K562 (cell line): ENCODE results near the gene C12orf60. TPM values are rescaled to one million over a fixed set of nuclear protein-coding genes. Genes with fewer than 3 reads are reported as not detected.
A peak's percentile ranks its signal among the peaks of the same experiment; 100 is the strongest.

Experiments
- CBX1 ChIP-seq: sonication (generic); IDR thresholded peaks from 2 replicates; pipeline ENCODE4 v1.6.1; 2016; ENCODE audit warnings: antibody characterized with exemption, low read depth, mild to moderate bottlenecking
- EHMT2 ChIP-seq: fragments of 450-650 bp; IDR thresholded peaks from 2 replicates; pipeline ENCODE4 v1.6.1; 2018; ENCODE audit warnings: antibody characterized with exemption
- IRF2 ChIP-seq: sonication (generic); formaldehyde crosslinking; IDR thresholded peaks from 2 replicates; pipeline ENCODE4 v1.8.1; 2022; ENCODE audit warnings: mild to moderate bottlenecking, missing genetic modification reagents
- PBX2 ChIP-seq, 2 experiments: IDR thresholded peaks in 1 of 2; conservative IDR thresholded peaks in 1 of 2; 2 replicates each; pipeline ENCODE4 v1.6.1; 2016; ENCODE audit warnings: low read depth in 2 of 2, mild to moderate bottlenecking in 1 of 2, missing compliant biosample characterization in 1 of 2, missing genetic modification characterization in 1 of 2, moderate library complexity in 1 of 2
- SNIP1 ChIP-seq: fragments of 450-650 bp; IDR thresholded peaks from 2 replicates; pipeline ENCODE4 v1.7.1; 2017; ENCODE audit warnings: low read depth, mild to moderate bottlenecking
- polyA plus RNA-seq, 8 experiments: library from polyadenylated mRNA; depleted of rRNA in 4 of 8; stranded (reverse) in 5 of 8; unstranded in 3 of 8; fragments of >200 nt; fragmentation: Nextera tagmentation in 2 of 8; fragmentation: Illumina TruSeq in 1 of 8; extraction: Ambion mirVana in 2 of 8; extraction: Trizol in 1 of 8; gene quantifications; 2 replicates each; pipeline versions ENCODE4 v1.2.1 to v1.2.3, GENCODE V29; 2011 to 2014; ENCODE audit warnings: inconsistent platforms in 1 of 8, missing spikeins in 1 of 8
- total RNA-seq, 7 experiments: library from RNA; depleted of rRNA in 6 of 7; stranded (reverse); fragments of >200 nt in 6 of 7; fragmentation: Illumina TruSeq in 2 of 7; extraction: Trizol in 2 of 7; gene quantifications; 2 replicates each; pipeline versions ENCODE4 v1.2.1 to v1.2.3, GENCODE V29; 2011 to 2021; ENCODE audit warnings: low replicate concordance in 1 of 7
- TF ChIP-seq, protein P1 (sequence below), 2 experiments: fragments of 450-650 bp; formaldehyde crosslinking in 1 of 2; IDR thresholded peaks; 2 replicates each; pipeline versions ENCODE4 v1.4.0 to v1.6.1; 2014 to 2020; ENCODE audit warnings: mild to moderate bottlenecking in 2 of 2, borderline replicate concordance in 1 of 2, low read depth in 1 of 2
- TF ChIP-seq, protein P2 (sequence below), 2 experiments: IDR thresholded peaks; 2 replicates each; pipeline ENCODE4 v1.6.1; 2012; ENCODE audit warnings: improper control_type of control experiment in 2 of 2, low read depth in 2 of 2, low read length in 2 of 2, borderline replicate concordance in 1 of 2
- TF ChIP-seq, protein P3 (sequence below): sonication (generic); formaldehyde crosslinking; IDR thresholded peaks from 2 replicates; pipeline ENCODE4 v1.8.1; 2023; ENCODE audit warnings: mild to moderate bottlenecking, missing genetic modification reagents

The C12orf60 gene
- total and polyA plus RNA-seq, 9 of the 15 experiments (the other 6 are each of a cell fraction or from before 2014, with no cell fraction given): 0.41 to 4.4 (median 2.5) TPM

DNA sequence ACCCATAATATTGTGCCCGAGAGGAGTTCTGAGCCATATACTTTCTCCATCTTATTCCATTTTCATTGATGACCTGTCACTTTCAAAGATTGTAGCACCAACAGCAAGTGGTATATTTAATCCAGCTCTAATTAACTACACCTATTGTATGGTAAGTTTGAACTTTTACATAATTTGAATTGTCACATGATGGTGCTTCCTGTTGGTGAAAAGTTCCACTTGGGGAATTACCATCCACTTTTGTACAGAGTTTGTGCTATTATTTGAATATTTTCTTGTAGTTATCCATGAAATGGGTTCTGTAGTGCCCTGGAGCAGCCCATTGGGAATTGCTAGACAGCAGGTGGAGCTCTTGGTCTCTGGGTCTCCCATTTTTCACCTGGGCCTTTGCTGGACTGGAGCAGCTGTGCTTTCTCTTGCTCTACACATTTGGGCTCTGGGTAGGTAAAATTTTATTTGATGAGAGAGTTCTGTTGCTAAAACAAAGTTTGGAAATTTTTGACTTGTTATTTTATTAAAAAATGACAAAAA, 7.5 kb downstream of the C12orf60 start (continued):
- TF ChIP-seq, protein P1, sequence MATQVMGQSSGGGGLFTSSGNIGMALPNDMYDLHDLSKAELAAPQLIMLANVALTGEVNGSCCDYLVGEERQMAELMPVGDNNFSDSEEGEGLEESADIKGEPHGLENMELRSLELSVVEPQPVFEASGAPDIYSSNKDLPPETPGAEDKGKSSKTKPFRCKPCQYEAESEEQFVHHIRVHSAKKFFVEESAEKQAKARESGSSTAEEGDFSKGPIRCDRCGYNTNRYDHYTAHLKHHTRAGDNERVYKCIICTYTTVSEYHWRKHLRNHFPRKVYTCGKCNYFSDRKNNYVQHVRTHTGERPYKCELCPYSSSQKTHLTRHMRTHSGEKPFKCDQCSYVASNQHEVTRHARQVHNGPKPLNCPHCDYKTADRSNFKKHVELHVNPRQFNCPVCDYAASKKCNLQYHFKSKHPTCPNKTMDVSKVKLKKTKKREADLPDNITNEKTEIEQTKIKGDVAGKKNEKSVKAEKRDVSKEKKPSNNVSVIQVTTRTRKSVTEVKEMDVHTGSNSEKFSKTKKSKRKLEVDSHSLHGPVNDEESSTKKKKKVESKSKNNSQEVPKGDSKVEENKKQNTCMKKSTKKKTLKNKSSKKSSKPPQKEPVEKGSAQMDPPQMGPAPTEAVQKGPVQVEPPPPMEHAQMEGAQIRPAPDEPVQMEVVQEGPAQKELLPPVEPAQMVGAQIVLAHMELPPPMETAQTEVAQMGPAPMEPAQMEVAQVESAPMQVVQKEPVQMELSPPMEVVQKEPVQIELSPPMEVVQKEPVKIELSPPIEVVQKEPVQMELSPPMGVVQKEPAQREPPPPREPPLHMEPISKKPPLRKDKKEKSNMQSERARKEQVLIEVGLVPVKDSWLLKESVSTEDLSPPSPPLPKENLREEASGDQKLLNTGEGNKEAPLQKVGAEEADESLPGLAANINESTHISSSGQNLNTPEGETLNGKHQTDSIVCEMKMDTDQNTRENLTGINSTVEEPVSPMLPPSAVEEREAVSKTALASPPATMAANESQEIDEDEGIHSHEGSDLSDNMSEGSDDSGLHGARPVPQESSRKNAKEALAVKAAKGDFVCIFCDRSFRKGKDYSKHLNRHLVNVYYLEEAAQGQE (IDR thresholded peaks at IDR 0.05; ENCODE audit: borderline replicate concordance): peak; percentile 41; the same call in 1 of the 2 replicates
- TF ChIP-seq, protein P1 (CRISPR knock-in tag; IDR thresholded peaks at IDR 0.05; ENCODE audit: low read depth): no peak
- TF ChIP-seq SNIP1 (no peak), PBX2 (CRISPR knock-in tag; IDR thresholded peaks at IDR 0.05; ENCODE audit: low read depth) (no peak), PBX2 (tag; conservative IDR thresholded peaks at IDR 0.05; ENCODE audit: low read depth) (no peak), EHMT2 (no peak), IRF2 (CRISPR knock-in tag) (no peak), CBX1 (no peak)
- TF ChIP-seq, protein P2, sequence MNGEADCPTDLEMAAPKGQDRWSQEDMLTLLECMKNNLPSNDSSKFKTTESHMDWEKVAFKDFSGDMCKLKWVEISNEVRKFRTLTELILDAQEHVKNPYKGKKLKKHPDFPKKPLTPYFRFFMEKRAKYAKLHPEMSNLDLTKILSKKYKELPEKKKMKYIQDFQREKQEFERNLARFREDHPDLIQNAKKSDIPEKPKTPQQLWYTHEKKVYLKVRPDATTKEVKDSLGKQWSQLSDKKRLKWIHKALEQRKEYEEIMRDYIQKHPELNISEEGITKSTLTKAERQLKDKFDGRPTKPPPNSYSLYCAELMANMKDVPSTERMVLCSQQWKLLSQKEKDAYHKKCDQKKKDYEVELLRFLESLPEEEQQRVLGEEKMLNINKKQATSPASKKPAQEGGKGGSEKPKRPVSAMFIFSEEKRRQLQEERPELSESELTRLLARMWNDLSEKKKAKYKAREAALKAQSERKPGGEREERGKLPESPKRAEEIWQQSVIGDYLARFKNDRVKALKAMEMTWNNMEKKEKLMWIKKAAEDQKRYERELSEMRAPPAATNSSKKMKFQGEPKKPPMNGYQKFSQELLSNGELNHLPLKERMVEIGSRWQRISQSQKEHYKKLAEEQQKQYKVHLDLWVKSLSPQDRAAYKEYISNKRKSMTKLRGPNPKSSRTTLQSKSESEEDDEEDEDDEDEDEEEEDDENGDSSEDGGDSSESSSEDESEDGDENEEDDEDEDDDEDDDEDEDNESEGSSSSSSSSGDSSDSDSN (IDR thresholded peaks at IDR 0.05; ENCODE audit: borderline replicate concordance in 1 of 2, low read depth in 2 of 2, low read length in 2 of 2): no peak
- TF ChIP-seq, protein P3, sequence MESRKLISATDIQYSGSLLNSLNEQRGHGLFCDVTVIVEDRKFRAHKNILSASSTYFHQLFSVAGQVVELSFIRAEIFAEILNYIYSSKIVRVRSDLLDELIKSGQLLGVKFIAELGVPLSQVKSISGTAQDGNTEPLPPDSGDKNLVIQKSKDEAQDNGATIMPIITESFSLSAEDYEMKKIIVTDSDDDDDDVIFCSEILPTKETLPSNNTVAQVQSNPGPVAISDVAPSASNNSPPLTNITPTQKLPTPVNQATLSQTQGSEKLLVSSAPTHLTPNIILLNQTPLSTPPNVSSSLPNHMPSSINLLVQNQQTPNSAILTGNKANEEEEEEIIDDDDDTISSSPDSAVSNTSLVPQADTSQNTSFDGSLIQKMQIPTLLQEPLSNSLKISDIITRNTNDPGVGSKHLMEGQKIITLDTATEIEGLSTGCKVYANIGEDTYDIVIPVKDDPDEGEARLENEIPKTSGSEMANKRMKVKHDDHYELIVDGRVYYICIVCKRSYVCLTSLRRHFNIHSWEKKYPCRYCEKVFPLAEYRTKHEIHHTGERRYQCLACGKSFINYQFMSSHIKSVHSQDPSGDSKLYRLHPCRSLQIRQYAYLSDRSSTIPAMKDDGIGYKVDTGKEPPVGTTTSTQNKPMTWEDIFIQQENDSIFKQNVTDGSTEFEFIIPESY (CRISPR knock-in tag): no peak
